ENCODE measurements around the gene SDHAF2.

GRCh38 chr11:61473370-61474012, 43.6 kb downstream of the SDHAF2 start:
- TF ChIP-seq, protein P1, sequence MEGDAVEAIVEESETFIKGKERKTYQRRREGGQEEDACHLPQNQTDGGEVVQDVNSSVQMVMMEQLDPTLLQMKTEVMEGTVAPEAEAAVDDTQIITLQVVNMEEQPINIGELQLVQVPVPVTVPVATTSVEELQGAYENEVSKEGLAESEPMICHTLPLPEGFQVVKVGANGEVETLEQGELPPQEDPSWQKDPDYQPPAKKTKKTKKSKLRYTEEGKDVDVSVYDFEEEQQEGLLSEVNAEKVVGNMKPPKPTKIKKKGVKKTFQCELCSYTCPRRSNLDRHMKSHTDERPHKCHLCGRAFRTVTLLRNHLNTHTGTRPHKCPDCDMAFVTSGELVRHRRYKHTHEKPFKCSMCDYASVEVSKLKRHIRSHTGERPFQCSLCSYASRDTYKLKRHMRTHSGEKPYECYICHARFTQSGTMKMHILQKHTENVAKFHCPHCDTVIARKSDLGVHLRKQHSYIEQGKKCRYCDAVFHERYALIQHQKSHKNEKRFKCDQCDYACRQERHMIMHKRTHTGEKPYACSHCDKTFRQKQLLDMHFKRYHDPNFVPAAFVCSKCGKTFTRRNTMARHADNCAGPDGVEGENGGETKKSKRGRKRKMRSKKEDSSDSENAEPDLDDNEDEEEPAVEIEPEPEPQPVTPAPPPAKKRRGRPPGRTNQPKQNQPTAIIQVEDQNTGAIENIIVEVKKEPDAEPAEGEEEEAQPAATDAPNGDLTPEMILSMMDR (conservative IDR thresholded peaks at IDR 0.05; ENCODE audit: low read depth, low read length), result no peak
- no peak for TF ChIP-seq EZH2 (IDR thresholded peaks at IDR 0.05; ENCODE audit: low read length, unreplicated experiment)

Measured in PC-3 (cell line).